Measurements from ENCODE around the gene UNC13A.

Gene UNC13A
- 0.94 reads per million for total RNA-seq

GRCh38 chr19:17687857-17688784, at the start of gene UNC13A:
Gene UNC13A, minus strand, starts transcription at chr19:17688354. Its CDS starts 155 bp downstream, at chr19:17688199.
- DNase-seq: peak; percentile 36

GRCh38 chr19:17737690-17738153, 49.6 kb upstream of the UNC13A start:
- DNase-seq: no peak

GRCh38 chr19:17735410-17735809, 47.3 kb upstream of the UNC13A start:
- no peak for DNase-seq

- no peak for DNase-seq
Measured at GRCh38 chr19:17734146-17734545, 46.0 kb upstream of the UNC13A start.

GRCh38 chr19:17733127-17733526, 45.0 kb upstream of the UNC13A start:
- no peak for DNase-seq

- no peak for DNase-seq
Measured at GRCh38 chr19:17727843-17728242, 39.7 kb upstream of the UNC13A start.

GRCh38 chr19:17726964-17727773, 39.0 kb upstream of the UNC13A start:
- no peak for DNase-seq

GRCh38 chr19:17726136-17726741, 38.1 kb upstream of the UNC13A start:
- DNase-seq: no peak

GRCh38 chr19:17725422-17726078, 37.4 kb upstream of the UNC13A start:
- no peak for DNase-seq

- DNase-seq: no peak
Measured at GRCh38 chr19:17724655-17725054, 36.5 kb upstream of the UNC13A start.

GRCh38 chr19:17722655-17723240, 34.6 kb upstream of the UNC13A start:
- no peak for DNase-seq

GRCh38 chr19:17721821-17722220, 33.7 kb upstream of the UNC13A start:
- no peak for DNase-seq

GRCh38 chr19:17721111-17721628, 33.0 kb upstream of the UNC13A start:
- no peak for DNase-seq

- DNase-seq: no peak
Measured at GRCh38 chr19:17720440-17720839, 32.3 kb upstream of the UNC13A start.

- no peak for DNase-seq
Measured at GRCh38 chr19:17719730-17720400, 31.7 kb upstream of the UNC13A start.

- peak; percentile 55 for DNase-seq
Measured at GRCh38 chr19:17718947-17719711, 31.0 kb upstream of the UNC13A start, which contains the start of gene MAP1S. Gene MAP1S, plus strand, starts transcription at chr19:17719480. Its CDS starts 23 bp downstream, at chr19:17719503.

GRCh38 chr19:17718550-17718946, 30.4 kb upstream of the UNC13A start:
- DNase-seq: no peak

GRCh38 chr19:17716309-17716929, 28.3 kb upstream of the UNC13A start:
- no peak for DNase-seq

- no peak for DNase-seq
Measured at GRCh38 chr19:17711851-17712250, 23.7 kb upstream of the UNC13A start.

GRCh38 chr19:17706750-17707181, 18.6 kb upstream of the UNC13A start:
- no peak for DNase-seq

Data from effector CD4-positive, alpha-beta T cell (primary cell).